ENCODE results near the gene ANGEL2. TPM values are rescaled to one million over a fixed set of nuclear protein-coding genes. Genes with fewer than 3 reads are reported as not detected.

The ANGEL2 gene
- total RNA-seq, 1 donor from 2014 or later = 79.1 TPM

DNA sequence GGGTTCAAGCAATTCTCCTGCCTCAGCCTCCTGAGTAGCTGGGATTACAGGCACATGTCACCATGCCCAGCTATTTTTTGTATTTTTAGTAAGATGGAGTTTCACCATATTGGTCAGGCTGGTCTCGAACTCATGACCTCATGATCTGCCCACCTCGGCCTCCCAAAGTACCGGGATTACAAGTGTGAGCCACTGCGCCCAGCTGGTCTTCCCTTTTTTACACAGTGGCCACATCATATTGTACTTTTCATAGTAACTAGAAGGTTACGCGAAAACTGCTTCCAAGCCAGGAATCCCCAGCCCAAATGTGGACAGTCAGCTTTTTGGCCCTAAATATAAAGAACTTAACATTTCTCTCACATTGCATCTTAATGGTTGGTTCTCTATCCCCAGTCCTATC, 61.2 kb downstream of the ANGEL2 start:
- no peak for FAIRE-seq
- DNase-seq (ENCODE audit: low spot score in 2 of 2) = no peak

DNA sequence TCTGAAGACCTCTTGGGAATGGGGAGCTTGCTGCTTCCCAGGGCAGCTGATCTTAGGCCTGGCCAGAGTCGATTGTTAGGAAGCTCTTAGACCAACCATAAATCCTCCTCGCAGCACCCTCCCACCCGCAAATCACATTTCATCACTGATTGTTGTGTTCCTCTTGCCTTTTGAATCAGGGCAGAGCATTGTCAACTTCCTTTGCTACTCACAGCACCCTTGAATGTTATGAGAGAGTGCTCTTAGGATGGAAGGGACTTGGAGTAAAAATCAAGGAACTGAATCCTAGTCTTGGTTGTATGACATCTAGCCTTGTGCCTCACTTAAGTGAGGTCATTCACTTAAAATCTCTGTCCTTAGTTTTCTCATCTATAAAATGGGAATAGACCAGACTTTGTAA, 62.3 kb downstream of the ANGEL2 start:
- FAIRE-seq = no peak

DNA sequence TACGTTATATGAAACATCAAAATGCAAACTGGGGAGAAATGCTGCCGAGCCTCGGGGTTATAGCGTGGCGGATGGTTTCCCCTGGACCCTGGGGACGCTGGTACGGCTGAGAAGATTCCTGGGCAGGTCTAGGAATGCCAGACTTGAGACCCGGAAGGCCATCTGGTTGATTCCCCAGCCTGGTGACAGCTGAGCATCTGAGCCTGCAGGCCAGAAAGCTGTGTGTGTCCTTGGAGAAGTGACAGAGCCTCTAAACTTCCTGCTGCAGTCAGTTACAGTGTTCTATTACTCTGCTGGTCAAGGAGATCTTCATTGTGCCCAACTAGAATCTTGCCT, 63.1 kb downstream of the ANGEL2 start:
- no peak for FAIRE-seq

More for the DNA sequence above, 62.3 kb downstream of the ANGEL2 start:
- DNase-seq (ENCODE audit: low spot score in 2 of 2) = no peak

DNA sequence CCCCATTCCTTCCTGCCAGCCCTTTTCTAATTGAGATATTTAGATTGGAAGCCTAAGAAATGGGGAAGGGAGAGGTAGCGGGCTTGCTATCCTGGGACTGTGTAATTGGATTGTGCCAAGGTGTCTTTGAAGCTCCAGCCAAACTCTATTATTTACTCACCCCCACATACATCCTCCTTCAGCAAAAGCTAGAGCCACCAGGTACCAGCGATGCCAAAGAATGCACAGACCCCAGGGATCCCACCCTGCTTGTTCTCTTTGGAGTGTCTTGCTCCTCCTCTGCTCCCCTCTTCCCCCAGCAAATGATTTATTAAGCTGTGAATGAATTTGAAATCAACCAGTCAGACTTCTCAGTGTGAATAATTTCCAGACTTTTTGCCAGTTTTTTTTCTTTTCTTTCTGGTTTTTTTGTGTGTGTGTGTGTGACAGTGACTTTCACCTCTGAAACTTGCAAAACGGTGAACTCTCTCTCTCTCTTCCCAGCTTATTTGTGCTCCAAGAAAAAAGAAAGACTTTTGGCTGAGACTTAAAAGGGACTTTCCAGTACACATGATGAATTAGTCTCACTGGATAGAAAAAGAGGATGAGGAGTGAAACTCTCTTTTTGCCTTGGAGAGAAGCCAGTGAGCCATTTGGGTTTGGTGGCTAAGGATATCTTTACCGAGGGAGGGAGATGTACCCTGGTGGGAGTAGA, 63.6 kb downstream of the ANGEL2 start:
- no peak for DNase-seq (ENCODE audit: low spot score in 2 of 2)
- FAIRE-seq = no peak

More for the DNA sequence above, 63.1 kb downstream of the ANGEL2 start:
- no peak for DNase-seq (ENCODE audit: low spot score in 2 of 2)

DNA sequence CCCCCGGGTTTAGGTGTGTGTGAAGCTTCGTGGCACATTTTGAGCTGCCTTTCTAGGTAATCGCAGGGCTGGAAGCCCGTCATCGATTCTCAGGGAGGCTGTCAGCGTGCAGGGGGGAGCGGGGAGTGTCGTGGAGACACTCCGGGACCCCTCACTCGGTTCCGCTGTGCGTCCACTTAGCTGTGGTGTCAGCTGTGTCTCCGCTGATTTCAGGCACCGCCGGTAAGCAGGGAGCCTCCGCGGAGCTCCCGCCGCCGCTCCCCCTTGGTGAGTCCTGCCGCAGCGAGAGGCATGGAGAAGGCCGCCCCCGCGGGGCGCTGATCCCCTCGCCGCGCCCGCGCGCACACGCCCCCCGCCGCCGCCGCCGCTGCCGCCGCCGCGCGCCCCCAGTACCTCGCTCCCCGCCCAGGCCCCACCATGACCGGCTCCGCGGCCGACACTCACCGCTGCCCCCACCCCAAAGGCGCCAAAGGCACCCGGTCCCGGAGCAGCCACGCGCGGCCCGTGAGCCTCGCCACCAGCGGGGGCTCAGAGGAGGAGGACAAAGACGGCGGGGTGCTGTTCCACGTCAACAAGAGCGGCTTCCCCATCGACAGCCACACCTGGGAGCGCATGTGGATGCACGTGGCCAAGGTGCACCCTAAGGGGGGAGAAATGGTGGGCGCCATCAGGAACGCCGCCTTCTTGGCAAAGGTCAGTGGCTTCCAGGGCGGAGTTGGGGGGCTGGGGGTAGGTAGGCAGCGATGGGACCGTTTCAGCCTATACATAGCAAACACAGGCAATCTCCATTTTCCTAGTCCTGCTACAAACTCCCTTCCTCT, 64.3 kb downstream of the ANGEL2 start:
- FAIRE-seq (no peak), DNase-seq (ENCODE audit: low spot score in 2 of 2) (no peak)

DNA sequence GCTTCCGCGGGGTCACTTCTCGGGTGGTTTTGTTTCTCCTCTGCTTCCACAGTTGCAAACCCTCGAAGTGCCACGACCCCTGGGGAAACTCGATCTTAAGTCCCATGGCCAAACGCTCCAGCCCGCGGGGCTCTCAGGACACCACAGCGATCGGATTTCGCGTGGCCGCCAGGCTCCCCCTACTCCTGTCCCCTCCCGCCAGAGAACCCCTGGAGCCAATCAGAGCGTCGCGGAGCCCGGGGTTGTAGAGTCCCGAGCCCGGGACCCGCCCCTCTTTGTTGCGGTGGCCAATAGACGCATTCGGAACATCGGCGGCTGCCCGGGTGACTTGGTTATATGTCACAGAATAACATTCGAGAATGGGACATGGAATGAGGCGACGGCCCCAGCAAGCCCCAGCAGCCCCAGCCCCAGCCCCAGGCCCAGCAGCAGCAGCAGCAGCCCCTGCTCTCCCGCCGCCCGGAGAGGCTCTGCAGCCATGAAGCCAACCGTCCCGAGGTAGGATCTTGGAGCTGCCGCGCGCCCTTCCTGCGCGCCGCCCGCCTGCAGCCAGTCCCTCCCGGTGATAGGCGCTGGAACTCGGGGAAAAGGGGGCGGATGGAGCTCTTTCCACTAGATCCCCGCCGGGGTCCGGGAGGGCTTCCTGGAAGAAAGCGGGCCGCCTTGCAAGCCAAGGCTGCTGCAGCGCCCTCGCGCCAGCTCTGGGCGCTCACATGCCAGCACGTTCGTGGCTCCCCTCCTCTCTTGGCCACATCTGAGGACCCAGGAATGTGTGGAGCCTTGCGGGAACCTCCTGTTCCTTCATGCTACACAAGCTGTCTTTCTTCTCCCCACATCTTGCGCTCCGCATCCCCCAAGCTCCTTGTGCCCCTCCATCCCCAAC, 65.2 kb downstream of the ANGEL2 start, which contains the start of gene VASH2:
VASH2 (plus strand) TSS at position 299 of the 883 bp plus-strand sequence. CDS start 1,002 bp downstream, outside the sequence.
- FAIRE-seq = no peak
- DNase-seq (ENCODE audit: low spot score in 2 of 2) = peak; percentile 81 to 82

DNA sequence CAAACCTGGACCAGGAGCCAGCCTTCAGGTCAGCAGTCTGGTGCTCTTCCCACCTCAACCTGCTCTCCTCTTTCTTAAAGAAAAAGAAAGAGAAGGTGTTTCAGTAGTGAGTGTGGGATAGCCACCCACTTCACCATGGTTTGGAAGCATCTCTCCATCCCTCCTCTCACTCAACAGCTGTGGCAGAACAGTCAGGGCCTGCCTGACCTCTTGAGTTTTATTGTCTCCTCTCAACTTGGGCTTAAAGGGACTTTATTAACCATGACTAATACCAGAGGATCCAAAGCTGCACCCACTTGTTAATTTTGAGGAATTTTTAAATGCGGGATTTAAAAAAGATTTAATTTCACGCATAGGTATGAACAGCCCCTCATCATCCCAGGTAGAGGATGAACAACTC, 65.9 kb downstream of the ANGEL2 start:
- no peak for DNase-seq (ENCODE audit: low spot score in 2 of 2)
- FAIRE-seq = no peak

DNA sequence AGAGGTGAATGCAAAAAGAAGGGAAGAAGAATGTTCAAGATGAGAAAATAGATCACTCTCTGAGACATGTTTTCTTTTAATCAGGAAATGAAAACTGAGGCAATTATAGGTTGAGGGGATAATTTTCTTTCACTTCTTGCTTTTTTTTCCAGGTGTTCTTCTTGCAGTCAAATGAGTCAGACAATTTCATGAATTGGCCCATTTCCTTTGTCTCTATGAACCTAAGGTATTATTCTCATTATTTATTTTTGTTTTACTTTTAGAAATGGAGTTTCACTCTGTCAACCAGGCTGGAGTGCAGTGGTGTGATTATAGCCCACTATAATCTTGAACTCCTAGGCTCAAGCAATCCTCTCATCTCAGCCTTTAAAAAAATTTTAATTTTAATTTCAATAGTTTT, 68.8 kb downstream of the ANGEL2 start:
- DNase-seq (ENCODE audit: low spot score in 2 of 2) = no peak

DNA sequence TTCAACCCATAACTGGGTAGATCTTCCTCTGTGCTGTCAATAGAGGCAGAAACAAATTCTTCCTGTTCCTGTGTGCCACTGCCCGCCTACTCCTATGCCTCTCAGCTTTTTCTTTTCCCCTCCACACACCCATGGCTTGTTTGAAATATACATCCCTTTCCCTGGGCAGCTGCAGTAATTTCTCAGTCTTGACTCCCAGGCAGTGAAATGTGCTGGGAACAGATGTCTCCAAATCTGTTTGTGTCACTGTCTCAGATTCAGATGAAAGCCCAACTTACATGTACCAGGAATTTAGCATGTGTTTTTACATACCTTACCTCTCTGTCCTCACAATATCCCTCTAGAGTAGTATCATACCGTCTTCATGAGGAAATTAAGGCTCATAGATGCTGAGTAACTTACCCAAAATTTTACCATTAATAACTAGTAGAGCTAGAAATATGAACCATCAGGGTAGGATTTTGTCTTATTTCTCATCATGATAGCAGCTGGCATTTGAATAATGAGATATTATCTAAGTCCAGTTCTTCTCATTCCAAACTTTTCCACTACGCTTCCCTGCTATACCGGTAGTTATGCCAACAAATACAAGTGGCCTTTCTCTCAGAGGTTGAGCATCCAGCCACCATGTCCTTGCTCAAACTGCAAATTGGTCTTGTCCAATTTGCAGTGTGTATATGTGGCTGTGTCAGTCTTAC, 70.1 kb downstream of the ANGEL2 start:
- DNase-seq (ENCODE audit: low spot score in 2 of 2) = no peak
- FAIRE-seq = no peak

More for the DNA sequence above, 68.8 kb downstream of the ANGEL2 start:
- no peak for FAIRE-seq

DNA sequence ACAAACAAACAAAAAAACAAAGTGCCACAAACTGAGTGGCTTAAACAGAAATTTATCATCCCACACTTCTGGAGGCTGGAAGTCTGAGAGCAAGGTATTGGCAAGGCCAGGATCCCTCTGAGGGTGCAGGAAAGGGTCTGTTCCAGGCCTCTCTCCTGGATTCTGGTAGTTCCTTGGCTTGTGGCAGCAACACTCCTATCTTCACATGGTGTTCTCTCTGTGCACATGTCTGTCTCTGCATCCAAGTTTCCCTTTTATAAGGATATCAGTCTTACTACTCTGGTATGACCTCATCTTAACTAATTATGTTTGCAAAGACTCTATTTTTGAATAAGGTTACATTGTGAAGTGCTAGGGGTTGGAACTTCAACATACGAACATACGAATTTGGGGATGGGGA, 70.6 kb downstream of the ANGEL2 start:
- no peak for DNase-seq (ENCODE audit: low spot score in 2 of 2)
- no peak for FAIRE-seq

DNA sequence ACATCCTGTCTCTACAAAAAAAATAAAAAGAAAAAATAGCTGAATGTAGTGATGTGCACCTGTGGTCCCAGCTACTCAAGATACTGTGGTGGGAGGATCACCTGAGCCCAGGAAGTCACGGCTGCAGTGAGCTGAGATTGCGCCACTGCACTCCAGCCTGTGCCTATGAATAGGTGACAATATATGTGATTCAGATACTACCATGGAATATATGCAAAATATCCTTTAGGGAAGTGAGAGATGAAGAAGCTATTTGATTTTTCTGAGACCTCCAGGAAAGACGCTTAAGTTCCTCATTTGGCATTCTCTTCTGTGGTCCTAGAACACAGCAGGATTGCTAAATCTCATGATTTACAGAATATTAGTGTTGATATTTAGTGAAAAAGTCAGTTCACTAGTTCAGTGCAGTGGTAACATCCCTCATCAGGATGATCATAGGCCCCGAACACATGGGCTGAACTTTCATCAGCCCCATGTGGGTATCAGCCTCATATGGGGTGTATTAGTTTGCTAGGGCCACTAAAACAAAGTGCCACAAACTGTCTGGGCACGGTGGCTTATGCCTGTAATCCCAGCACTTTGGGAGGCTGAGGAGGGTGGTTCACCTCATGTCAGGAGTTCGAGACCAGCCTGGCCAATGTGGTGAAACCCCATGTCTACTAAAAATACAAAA, 71.3 kb downstream of the ANGEL2 start:
- DNase-seq (ENCODE audit: low spot score in 2 of 2) = no peak
- no peak for FAIRE-seq

DNA sequence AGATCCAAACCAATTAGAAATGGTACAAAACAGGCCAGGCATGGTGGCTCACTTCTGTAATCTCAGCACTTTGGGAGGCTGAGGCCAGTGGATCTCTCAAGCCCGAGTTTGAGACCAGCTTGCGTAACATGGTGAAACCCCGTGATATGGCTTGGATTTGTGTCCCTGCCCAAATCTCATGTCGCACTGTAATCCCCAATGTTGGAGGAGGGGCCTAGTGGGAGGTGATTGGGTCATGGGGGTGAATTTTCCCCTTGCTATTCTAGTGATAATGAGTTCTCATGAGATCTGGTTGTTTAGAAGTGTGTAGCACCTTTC, 72.3 kb downstream of the ANGEL2 start:
- DNase-seq (ENCODE audit: low spot score in 2 of 2) (no peak), FAIRE-seq (no peak)

DNA sequence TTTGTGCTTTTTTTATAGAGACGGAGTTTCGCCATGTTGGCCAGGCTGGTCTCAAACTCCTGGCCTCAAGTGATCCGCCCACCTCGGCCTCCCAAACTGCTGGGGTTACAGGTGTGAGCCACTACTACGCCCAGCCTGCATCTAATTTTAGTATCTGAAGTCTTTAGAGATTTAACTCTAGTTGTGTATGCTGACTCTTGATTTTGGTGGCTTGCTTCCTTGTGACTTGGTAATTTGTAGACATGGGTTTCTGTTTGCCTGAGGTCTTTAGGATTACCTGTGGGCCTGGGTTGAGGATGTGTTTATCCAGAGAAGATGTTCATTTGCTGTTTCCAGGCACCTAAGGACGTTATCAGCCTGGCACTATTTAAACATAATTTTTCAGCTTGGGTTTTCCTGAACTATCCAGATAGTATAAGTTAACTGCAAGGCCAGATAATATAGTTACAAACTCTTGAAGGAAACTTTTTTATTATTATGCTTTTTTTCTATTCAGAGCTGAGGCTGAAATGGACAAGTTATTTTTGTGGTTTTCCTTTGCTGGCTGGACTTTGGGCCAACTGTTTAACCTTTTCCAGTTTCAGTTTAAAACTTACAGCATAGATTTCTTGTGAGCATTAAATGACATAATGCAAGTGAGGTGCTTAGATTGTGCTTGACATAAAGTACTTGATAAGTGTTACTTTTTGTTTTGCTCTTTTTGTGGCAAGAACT, 72.8 kb downstream of the ANGEL2 start:
- DNase-seq (ENCODE audit: low spot score in 2 of 2) = no peak
- no peak for FAIRE-seq

Other genes starting within 250 kb of the ANGEL2 start
- 60.3 TPM for gene NSL1, start 224.1 kb downstream of the ANGEL2 start, total RNA-seq
- 33.8 TPM for gene TATDN3, start 224.0 kb downstream of the ANGEL2 start, total RNA-seq
- 2.0 TPM for gene SPATA45, start 168.2 kb downstream of the ANGEL2 start, total RNA-seq
- gene FLVCR1, start 157.6 kb downstream of the ANGEL2 start, total RNA-seq = 42.8 TPM
- 28.1 TPM for gene VASH2, start 65.3 kb downstream of the ANGEL2 start, total RNA-seq
- gene RPS6KC1, start 35.4 kb upstream of the ANGEL2 start, total RNA-seq = 79.5 TPM